RWPE1 (cell line): ENCODE data around the gene COX7A2.

Experiments used
- CTCF ChIA-PET: fragments of 350-600 bp; sonication (Branson Sonifier 250); formaldehyde crosslinking; extraction: SDS; loops from one replicate; lab custom pipeline; 2021; lab: Yijun Ruan, JAX
- POLR2A ChIA-PET: fragments of 400-600 bp; formaldehyde crosslinking; extraction: SDS; loops from one replicate; lab custom pipeline; 2020; ENCODE audit warnings: antibody characterized with exemption; ENCODE audit not compliant: low non-redundant PET; lab: Yijun Ruan, JAX
- DNase-seq: peaks from one replicate; pipeline ENCODE4 v3.0.0; 2012; ENCODE audit warnings: low spot score
- H3K27ac ChIP-seq: fragments of 450-650 bp; 2 replicates; pipeline ENCODE4 v1.5.1; 2017
- CTCF ChIP-seq: fragments of 450-650 bp; conservative IDR thresholded peaks from 2 replicates; pipeline ENCODE4 v1.5.1; 2017; ENCODE audit warnings: low read depth, mild to moderate bottlenecking

The COX7A2 gene

GRCh38 chr6:75287424-75287823, 43.8 kb upstream of the COX7A2 start:
- no peak for DNase-seq
- no peak overlapping the region for H3K27ac ChIP-seq
- no peak for TF ChIP-seq CTCF
- ChIA-PET POLR2A (no interaction called here), CTCF (no interaction called here)

- DNase-seq, result no peak
- POLR2A ChIA-PET, result no interaction called here
- CTCF ChIA-PET, result no interaction called here
- TF ChIP-seq CTCF, result no peak
- H3K27ac ChIP-seq, result no peak overlapping the region
Observed at GRCh38 chr6:75286955-75287354, 43.4 kb upstream of the COX7A2 start.

GRCh38 chr6:75285283-75285639, 41.7 kb upstream of the COX7A2 start:
- H3K27ac ChIP-seq, result peak overlapping the region; percentile 81
- no peak for TF ChIP-seq CTCF
- ChIA-PET CTCF (interaction anchor here (0.9 kb wide), 1 partner anchor 261 kb away, joined by 3 read pairs; no protein-coding TSS in a partner anchor), POLR2A (interaction anchor here (1.4 kb wide), 1 partner anchor 42 kb away, joined by 4 read pairs; no protein-coding TSS in a partner anchor)
- no peak for DNase-seq

GRCh38 chr6:75284632-75285282, 41.2 kb upstream of the COX7A2 start, which contains the start of gene TMEM30A:
Gene TMEM30A, minus strand, starts transcription at chr6:75284792. Its CDS starts 154 bp downstream, at chr6:75284638.
- CTCF ChIA-PET, result interaction anchor here (0.6 to 0.9 kb wide), 3 partner anchors 262 to 1844 kb away, joined by 3 to 4 read pairs (median 4); no protein-coding TSS in a partner anchor
- peak within 1 kb of the TSS; percentile 81 for H3K27ac ChIP-seq
- POLR2A ChIA-PET, result interaction anchor here (0.5 to 1.4 kb wide), 2 partner anchors 42 to 805 kb away, joined by 3 to 4 read pairs; no protein-coding TSS in a partner anchor
- no peak for TF ChIP-seq CTCF
- DNase-seq, result peak; percentile 96

GRCh38 chr6:75283907-75284631, 40.5 kb upstream of the COX7A2 start:
- ChIA-PET POLR2A (interaction anchor here (0.5 to 1.4 kb wide), 3 partner anchors 9 to 805 kb away, joined by 3 to 4 read pairs (median 3); no protein-coding TSS in a partner anchor), CTCF (interaction anchor here (0.6 to 0.9 kb wide), 5 partner anchors 127 to 1843 kb away, joined by 3 to 5 read pairs (median 4); no protein-coding TSS in a partner anchor)
- no peak for TF ChIP-seq CTCF
- DNase-seq, result peak; percentile 20
- peak overlapping the region; percentile 81 for H3K27ac ChIP-seq

GRCh38 chr6:75282706-75283105, 39.1 kb upstream of the COX7A2 start:
- DNase-seq, result no peak
- POLR2A ChIA-PET, result no interaction called here

More at GRCh38 chr6:75282706-75283105, 39.1 kb upstream of the COX7A2 start:
- no peak overlapping the region for H3K27ac ChIP-seq
- no peak for TF ChIP-seq CTCF
- CTCF ChIA-PET, result no interaction called here
